Trophoblast cell (in vitro differentiated cells and primary cell): ENCODE data around the gene LARP6.

Source experiments
- DNase-seq, 2 donors: peaks; one replicate each; pipeline ENCODE4 v3.0.0-alpha.2; 2016
- H2AFZ ChIP-seq: 2 replicates; pipeline ENCODE4 v1.6.1; 2013; ENCODE audit warnings: low read length, moderate library complexity, mild to moderate bottlenecking; ENCODE audit not compliant: insufficient read depth, poor library complexity
- H2AK5ac ChIP-seq: 2 replicates; pipeline ENCODE4 v1.6.1; 2013; ENCODE audit warnings: mild to moderate bottlenecking, low read length
- H2BK120ac ChIP-seq: 2 replicates; pipeline ENCODE4 v1.6.1; 2013; ENCODE audit warnings: low read length, mild to moderate bottlenecking, moderate library complexity; ENCODE audit not compliant: insufficient read depth, poor library complexity
- H2BK12ac ChIP-seq: 2 replicates; pipeline ENCODE4 v1.6.1; 2013; ENCODE audit warnings: mild to moderate bottlenecking, low read length, moderate library complexity
- H2BK5ac ChIP-seq: 2 replicates; pipeline ENCODE4 v1.6.1; 2013; ENCODE audit warnings: low read length, low read depth, moderate library complexity, mild to moderate bottlenecking; ENCODE audit not compliant: poor library complexity
- H3K14ac ChIP-seq: 2 replicates; pipeline ENCODE4 v1.6.1; 2013; ENCODE audit warnings: mild to moderate bottlenecking, low read length
- H3K18ac ChIP-seq: 2 replicates; pipeline ENCODE4 v1.6.1; 2013; ENCODE audit warnings: mild to moderate bottlenecking, low read length
- H3K23ac ChIP-seq: 2 replicates; pipeline ENCODE4 v1.6.1; 2013; ENCODE audit warnings: low read length
- H3K27ac ChIP-seq: 2 replicates; pipeline ENCODE4 v1.5.1; 2013; ENCODE audit warnings: low read depth, mild to moderate bottlenecking, inconsistent platforms, low read length, moderate library complexity
- H3K27me3 ChIP-seq: 2 replicates; pipeline ENCODE4 v1.6.1; 2013; ENCODE audit warnings: inconsistent platforms, mild to moderate bottlenecking, low read length, moderate library complexity; ENCODE audit not compliant: insufficient read depth
- H3K36me3 ChIP-seq, 2 experiments: 1 replicate in 1 of 2; 2 replicates in 1 of 2; pipeline ENCODE4 v1.6.1; 2013; ENCODE audit warnings: low read length in 2 of 2, mild to moderate bottlenecking in 2 of 2, moderate library complexity in 1 of 2; ENCODE audit not compliant: insufficient read depth in 2 of 2, control insufficient read depth in 1 of 2
- H3K4ac ChIP-seq: 2 replicates; pipeline ENCODE4 v1.6.1; 2013; ENCODE audit warnings: low read depth, mild to moderate bottlenecking, low read length, moderate library complexity
- H3K4me1 ChIP-seq, 2 experiments: 1 replicate in 1 of 2; 2 replicates in 1 of 2; pipeline ENCODE4 v1.6.1; 2013; ENCODE audit warnings: low read length in 2 of 2, mild to moderate bottlenecking in 2 of 2, moderate library complexity in 1 of 2; ENCODE audit not compliant: insufficient read depth in 2 of 2, control insufficient read depth in 1 of 2
- H3K4me2 ChIP-seq: 2 replicates; pipeline ENCODE4 v1.6.1; 2013; ENCODE audit warnings: inconsistent platforms, mild to moderate bottlenecking, low read length, moderate library complexity
- H3K4me3 ChIP-seq: 2 replicates; pipeline ENCODE4 v1.5.1; 2013; ENCODE audit warnings: mild to moderate bottlenecking, low read depth, low read length, inconsistent platforms
- H3K79me1 ChIP-seq: one replicate; pipeline ENCODE4 v1.6.1; 2013; ENCODE audit warnings: low read length
- H3K79me2 ChIP-seq: 2 replicates; pipeline ENCODE4 v1.6.1; 2013; ENCODE audit warnings: low read length, mild to moderate bottlenecking; ENCODE audit not compliant: control insufficient read depth, insufficient read depth, poor library complexity
- H3K9ac ChIP-seq: 2 replicates; pipeline ENCODE4 v1.6.1; 2013; ENCODE audit warnings: mild to moderate bottlenecking, low read length
- H3K9me3 ChIP-seq: 2 replicates; pipeline ENCODE4 v1.6.1; 2013; ENCODE audit warnings: low read depth, mild to moderate bottlenecking, control low read depth, inconsistent platforms, low read length; ENCODE audit not compliant: insufficient read depth
- H4K12ac ChIP-seq: 2 replicates; pipeline ENCODE4 v1.6.1; 2013; ENCODE audit warnings: low read depth, mild to moderate bottlenecking, low read length, moderate library complexity
- H4K8ac ChIP-seq: 2 replicates; pipeline ENCODE4 v1.6.1; 2013; ENCODE audit warnings: low read depth, mild to moderate bottlenecking, low read length, moderate library complexity
- H4K91ac ChIP-seq: one replicate; pipeline ENCODE4 v1.6.1; 2013; ENCODE audit warnings: low read depth, mild to moderate bottlenecking, low read length, moderate library complexity
- WGBS: extraction: QIAGEN DNeasy Blood & Tissue Kit; methylation state at CpG from one replicate; pipeline ENCODE4 v1.1.7; 2013; ENCODE audit warnings: missing lambda C conversion rate; ENCODE audit not compliant: insufficient read length, insufficient coverage; ENCODE audit errors: extremely low coverage; 5-methylcytosine and 5-hydroxymethylcytosine counted together

The LARP6 gene

GRCh38 chr15:70882361-70882760, 28.4 kb upstream of the LARP6 start:
- H2AK5ac ChIP-seq, result no peak overlapping the region
- H3K4ac ChIP-seq, result no peak overlapping the region
- H3K27ac ChIP-seq, result no peak overlapping the region
- H3K4me2 ChIP-seq, result no peak overlapping the region
- no peaks in the 10 kb centered on the region for H3K9me3 ChIP-seq
- H3K79me1 ChIP-seq, result no peaks in the 10 kb centered on the region
- H3K4me3 ChIP-seq, result no peak overlapping the region
- H3K27me3 ChIP-seq, result no peaks in the 10 kb centered on the region
- no peak overlapping the region for H3K18ac ChIP-seq
- no peak for DNase-seq
- no peak overlapping the region for H4K91ac ChIP-seq
- no peaks in the 10 kb centered on the region for H3K4me1 ChIP-seq
- H3K79me2 ChIP-seq, result no peaks in the 10 kb centered on the region
- WGBS, result no CpG with 5 or more reads among the region's 2 CpGs
- no peak overlapping the region for H3K9ac ChIP-seq
- H2BK5ac ChIP-seq, result no peak overlapping the region
- no peak overlapping the region for H2BK120ac ChIP-seq
- H2BK12ac ChIP-seq, result no peak overlapping the region
- no peak overlapping the region for H3K23ac ChIP-seq
- no peak overlapping the region for H4K8ac ChIP-seq
- no peak overlapping the region for H4K12ac ChIP-seq
- H3K14ac ChIP-seq, result no peak overlapping the region
- H3K36me3 ChIP-seq, result no peaks in the 10 kb centered on the region
- no peak overlapping the region for H2AFZ ChIP-seq

GRCh38 chr15:70880781-70881180, 26.8 kb upstream of the LARP6 start:
- Histone ChIP-seq H3K27ac (no peak overlapping the region), H3K4me3 (no peak overlapping the region), H3K4me1 (no peaks in the 10 kb centered on the region), H3K36me3 (no peaks in the 10 kb centered on the region), H2BK5ac (no peak overlapping the region), H3K4me2 (no peak overlapping the region), H2BK120ac (no peak overlapping the region), H3K23ac (no peak overlapping the region), H4K91ac (no peak overlapping the region), H3K79me1 (no peaks in the 10 kb centered on the region), H3K27me3 (no peaks in the 10 kb centered on the region), H3K18ac (no peak overlapping the region), H2BK12ac (no peak overlapping the region), H3K4ac (no peak overlapping the region), H2AK5ac (no peak overlapping the region), H4K8ac (no peak overlapping the region), H3K9ac (no peak overlapping the region), H4K12ac (no peak overlapping the region), H3K9me3 (no peaks in the 10 kb centered on the region), H3K79me2 (no peaks in the 10 kb centered on the region), H3K14ac (no peak overlapping the region), H2AFZ (no peak overlapping the region)
- DNase-seq, result no peak
- WGBS, result no CpG with 5 or more reads among the region's 2 CpGs

GRCh38 chr15:70879401-70879800, 25.4 kb upstream of the LARP6 start:
- Histone ChIP-seq H3K27me3 (no peaks in the 10 kb centered on the region), H4K8ac (no peak overlapping the region), H3K4me2 (no peak overlapping the region), H3K79me1 (no peaks in the 10 kb centered on the region), H3K23ac (no peak overlapping the region), H3K79me2 (no peaks in the 10 kb centered on the region), H2BK120ac (no peak overlapping the region), H3K9me3 (no peaks in the 10 kb centered on the region), H3K27ac (no peak overlapping the region), H4K12ac (no peak overlapping the region), H3K4me3 (no peak overlapping the region), H3K18ac (no peak overlapping the region), H2BK5ac (no peak overlapping the region), H3K14ac (no peak overlapping the region), H4K91ac (no peak overlapping the region), H3K4me1 (no peaks in the 10 kb centered on the region), H2AK5ac (no peak overlapping the region), H3K36me3 (no peaks in the 10 kb centered on the region), H2AFZ (no peak overlapping the region), H3K4ac (no peak overlapping the region), H3K9ac (no peak overlapping the region), H2BK12ac (no peak overlapping the region)
- WGBS, result no CpG with 5 or more reads among the region's 2 CpGs
- no peak for DNase-seq

GRCh38 chr15:70876683-70877082, 22.7 kb upstream of the LARP6 start:
- H2BK120ac ChIP-seq, result no peak overlapping the region
- H3K27ac ChIP-seq, result no peak overlapping the region
- H3K79me1 ChIP-seq, result no peaks in the 10 kb centered on the region
- no CpG with 5 or more reads among the region's 2 CpGs for WGBS
- no peak overlapping the region for H2AFZ ChIP-seq
- no peaks in the 10 kb centered on the region for H3K4me1 ChIP-seq
- H3K4me3 ChIP-seq, result no peak overlapping the region
- no peak overlapping the region for H3K9ac ChIP-seq
- no peak overlapping the region for H4K91ac ChIP-seq
- no peak overlapping the region for H2BK5ac ChIP-seq
- no peaks in the 10 kb centered on the region for H3K79me2 ChIP-seq
- no peak overlapping the region for H3K23ac ChIP-seq
- no peak overlapping the region for H4K8ac ChIP-seq
- DNase-seq, result no peak
- H3K9me3 ChIP-seq, result peaks cover 3% of the 10 kb centered on the region
- no peak overlapping the region for H3K18ac ChIP-seq
- H3K4me2 ChIP-seq, result no peak overlapping the region
- H3K14ac ChIP-seq, result no peak overlapping the region
- no peak overlapping the region for H3K4ac ChIP-seq
- no peak overlapping the region for H2AK5ac ChIP-seq
- H2BK12ac ChIP-seq, result no peak overlapping the region
- no peaks in the 10 kb centered on the region for H3K27me3 ChIP-seq
- H3K36me3 ChIP-seq, result no peaks in the 10 kb centered on the region
- no peak overlapping the region for H4K12ac ChIP-seq
